VCaP (cell line): ENCODE data around the gene PLIN3.
A peak's percentile ranks its signal among the peaks of the same experiment; 100 is the strongest.

Experiments
- H3K27ac ChIP-seq: fragments of 450-650 bp; 2 replicates; pipeline ENCODE4 v1.5.1; 2017
- TF ChIP-seq, protein P1 (sequence below): fragments of 450-650 bp; conservative IDR thresholded peaks from 2 replicates; pipeline ENCODE4 v1.5.1; 2017; ENCODE audit warnings: mild to moderate bottlenecking, moderate library complexity

The PLIN3 gene

DNA sequence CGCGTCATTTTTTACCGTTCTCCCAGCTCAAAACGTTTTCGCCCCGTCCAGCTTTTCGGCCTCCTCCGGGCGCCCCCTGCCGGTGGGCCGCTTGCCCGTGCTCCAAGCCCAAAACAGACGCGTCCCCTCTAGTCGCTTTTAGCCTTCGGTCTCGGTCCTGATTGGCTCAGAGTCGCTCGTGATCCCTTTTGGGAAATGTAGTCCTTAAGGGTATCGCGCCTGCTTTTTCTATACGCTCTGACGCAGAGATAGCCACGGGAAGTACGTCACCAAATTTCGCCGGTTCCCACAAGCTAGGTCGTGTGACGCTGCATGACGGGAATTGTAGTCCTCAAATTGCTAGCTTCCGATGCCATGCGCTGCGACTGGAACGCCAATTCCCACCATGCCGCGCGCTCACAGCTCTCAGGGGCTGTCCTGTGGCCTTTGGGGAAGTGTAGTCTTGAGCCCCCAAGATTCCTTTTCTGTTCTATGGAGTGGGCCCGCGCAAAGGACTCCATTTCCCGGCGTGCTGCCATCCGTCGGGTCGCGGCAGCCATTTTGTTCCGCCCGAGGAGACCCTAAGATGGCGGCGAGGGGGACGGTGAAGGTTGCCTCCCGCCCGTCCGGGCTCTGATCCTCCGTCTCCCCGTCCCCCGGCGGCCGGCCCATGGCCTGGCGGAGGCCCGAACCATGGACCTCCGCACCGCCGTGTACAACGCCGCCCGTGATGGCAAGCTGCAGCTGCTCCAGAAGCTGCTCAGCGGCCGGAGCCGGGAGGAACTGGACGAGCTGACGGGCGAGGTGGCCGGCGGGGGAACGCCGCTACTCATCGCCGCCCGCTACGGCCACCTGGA is 76.1 kb downstream of the PLIN3 start, which contains the start of gene FEM1A:
TSS of gene FEM1A (plus strand) at position 552 of the 836 bp plus-strand sequence. CDS start at position 673, 121 bp downstream.
- H3K27ac ChIP-seq: peak within 1 kb of the TSS; percentile 76
- TF ChIP-seq, protein P1, sequence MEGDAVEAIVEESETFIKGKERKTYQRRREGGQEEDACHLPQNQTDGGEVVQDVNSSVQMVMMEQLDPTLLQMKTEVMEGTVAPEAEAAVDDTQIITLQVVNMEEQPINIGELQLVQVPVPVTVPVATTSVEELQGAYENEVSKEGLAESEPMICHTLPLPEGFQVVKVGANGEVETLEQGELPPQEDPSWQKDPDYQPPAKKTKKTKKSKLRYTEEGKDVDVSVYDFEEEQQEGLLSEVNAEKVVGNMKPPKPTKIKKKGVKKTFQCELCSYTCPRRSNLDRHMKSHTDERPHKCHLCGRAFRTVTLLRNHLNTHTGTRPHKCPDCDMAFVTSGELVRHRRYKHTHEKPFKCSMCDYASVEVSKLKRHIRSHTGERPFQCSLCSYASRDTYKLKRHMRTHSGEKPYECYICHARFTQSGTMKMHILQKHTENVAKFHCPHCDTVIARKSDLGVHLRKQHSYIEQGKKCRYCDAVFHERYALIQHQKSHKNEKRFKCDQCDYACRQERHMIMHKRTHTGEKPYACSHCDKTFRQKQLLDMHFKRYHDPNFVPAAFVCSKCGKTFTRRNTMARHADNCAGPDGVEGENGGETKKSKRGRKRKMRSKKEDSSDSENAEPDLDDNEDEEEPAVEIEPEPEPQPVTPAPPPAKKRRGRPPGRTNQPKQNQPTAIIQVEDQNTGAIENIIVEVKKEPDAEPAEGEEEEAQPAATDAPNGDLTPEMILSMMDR: peak; percentile 94
